Adipocyte (in vitro differentiated cells): Measurements from ENCODE around the gene ADCY2.

Experiments used
- DNase-seq: peaks from one replicate; pipeline ENCODE4 v3.0.0-alpha.2; 2015; ENCODE audit warnings: low read depth
- H3K27me3 ChIP-seq: replicated peaks from 2 replicates; pipeline ENCODE4 v1.7.0; 2013; ENCODE audit warnings: mild to moderate bottlenecking, low read length, moderate library complexity; ENCODE audit not compliant: control insufficient read depth, insufficient read depth
- H3K36me3 ChIP-seq: 2 replicates; pipeline ENCODE4 v1.7.0; 2013; ENCODE audit warnings: low read length, mild to moderate bottlenecking, moderate library complexity; ENCODE audit not compliant: control insufficient read depth, insufficient read depth, severe bottlenecking
- H3K4me1 ChIP-seq: 2 replicates; pipeline ENCODE4 v1.7.0; 2013; ENCODE audit warnings: mild to moderate bottlenecking, low read length, moderate library complexity; ENCODE audit not compliant: control insufficient read depth, insufficient read depth
- H3K4me3 ChIP-seq: 2 replicates; pipeline ENCODE4 v1.7.0; 2013; ENCODE audit warnings: mild to moderate bottlenecking, low read length, moderate library complexity
- H3K9ac ChIP-seq: 2 replicates; pipeline ENCODE4 v1.7.0; 2013; ENCODE audit warnings: mild to moderate bottlenecking, low read length, moderate library complexity
- H3K9me3 ChIP-seq: 2 replicates; pipeline ENCODE4 v1.7.0; 2013; ENCODE audit warnings: mild to moderate bottlenecking, low read length, moderate library complexity; ENCODE audit not compliant: control insufficient read depth

Gene ADCY2

DNA sequence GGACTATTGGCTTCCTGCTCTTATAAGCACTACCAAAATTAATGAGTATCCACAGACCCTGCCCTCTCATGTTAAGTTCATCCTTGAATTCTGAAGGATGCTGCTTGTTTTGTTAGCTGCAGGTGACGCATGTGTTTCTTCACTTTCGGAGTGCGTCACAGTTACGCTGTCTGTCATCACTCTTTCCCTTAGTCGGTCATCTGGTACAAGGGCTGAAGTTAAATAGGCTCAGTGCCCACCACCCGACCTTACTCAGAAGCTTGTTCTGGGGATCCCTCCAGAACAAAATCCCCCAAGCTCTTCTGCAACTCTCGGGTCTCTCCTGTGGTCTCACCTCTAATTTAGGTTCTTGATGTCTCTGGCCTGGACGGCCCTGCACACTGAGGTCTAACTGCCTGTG is 51.0 kb downstream of the ADCY2 start:
- Histone ChIP-seq H3K4me3 (no peak overlapping the region), H3K4me1 (no peaks in the 10 kb centered on the region), H3K9me3 (no peaks in the 10 kb centered on the region), H3K36me3 (no peaks in the 10 kb centered on the region), H3K27me3 (no peaks in the 10 kb centered on the region), H3K9ac (no peak overlapping the region)
- DNase-seq: no peak

DNA sequence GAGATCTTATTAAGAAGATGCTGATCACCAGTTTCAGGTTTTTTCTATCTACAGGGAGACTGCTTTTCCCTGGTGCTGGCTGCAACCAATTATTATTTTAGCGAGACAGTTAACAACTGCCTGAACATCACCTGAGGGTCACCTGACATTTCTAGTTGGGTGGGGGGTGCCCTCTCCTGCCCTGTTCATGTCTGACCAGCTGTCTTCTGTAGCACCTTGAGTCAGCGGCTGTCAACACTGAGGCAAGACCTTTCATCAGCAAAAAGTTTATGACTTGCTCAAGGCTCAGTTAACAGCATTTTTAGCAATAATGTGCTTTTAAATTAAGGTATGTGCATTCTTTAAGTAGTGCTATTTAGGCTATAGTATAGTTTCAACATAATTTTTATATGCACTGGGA is 58.0 kb downstream of the ADCY2 start:
- Histone ChIP-seq H3K36me3 (no peaks in the 10 kb centered on the region), H3K4me1 (no peaks in the 10 kb centered on the region), H3K27me3 (no peaks in the 10 kb centered on the region), H3K9me3 (no peaks in the 10 kb centered on the region), H3K9ac (no peak overlapping the region), H3K4me3 (no peak overlapping the region)
- no peak for DNase-seq

DNA sequence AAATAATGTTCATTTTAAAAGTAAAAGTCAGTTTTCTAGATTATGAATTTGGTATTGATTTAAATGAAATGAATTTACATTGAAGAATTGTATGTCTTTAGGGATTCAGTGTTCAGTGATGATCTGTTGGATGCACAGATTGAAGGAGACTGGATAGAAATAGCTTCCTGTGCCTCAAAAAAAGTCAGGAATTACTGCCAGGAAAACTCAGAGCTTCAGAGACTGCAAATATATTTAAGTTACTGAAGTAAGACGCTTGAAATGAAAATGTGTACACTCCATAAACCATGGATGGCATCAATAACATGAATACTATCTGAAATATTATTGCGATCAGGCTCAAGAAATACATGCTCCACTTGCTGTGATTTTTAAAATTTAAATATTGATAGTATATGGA is 60.3 kb downstream of the ADCY2 start:
- H3K9ac ChIP-seq: no peak overlapping the region
- no peaks in the 10 kb centered on the region for H3K27me3 ChIP-seq
- no peaks in the 10 kb centered on the region for H3K4me1 ChIP-seq
- H3K9me3 ChIP-seq: no peaks in the 10 kb centered on the region
- H3K36me3 ChIP-seq: no peaks in the 10 kb centered on the region
- no peak for DNase-seq
- no peak overlapping the region for H3K4me3 ChIP-seq

DNA sequence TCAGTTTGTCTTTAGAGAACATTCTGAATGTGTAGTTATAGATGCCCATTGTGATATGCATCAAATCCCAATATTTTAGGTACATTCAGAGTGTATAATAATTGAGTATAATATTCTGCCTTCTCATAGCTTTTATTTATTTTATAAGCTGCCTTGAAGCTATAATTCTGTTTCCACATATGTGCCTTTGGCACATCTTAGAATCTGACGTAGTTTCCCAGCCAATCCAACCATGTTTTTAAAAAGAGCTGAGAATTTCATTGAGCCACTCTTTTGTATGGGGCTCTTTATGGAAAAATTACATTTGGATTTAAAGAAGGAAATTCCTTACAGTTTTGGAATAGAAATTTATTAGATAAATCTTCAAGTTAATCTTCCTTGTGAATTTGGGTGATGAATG is 65.4 kb downstream of the ADCY2 start:
- no peaks in the 10 kb centered on the region for H3K27me3 ChIP-seq
- no peak overlapping the region for H3K9ac ChIP-seq
- no peaks in the 10 kb centered on the region for H3K9me3 ChIP-seq
- H3K4me3 ChIP-seq: no peak overlapping the region
- no peak for DNase-seq
- H3K4me1 ChIP-seq: no peaks in the 10 kb centered on the region
- H3K36me3 ChIP-seq: no peaks in the 10 kb centered on the region

DNA sequence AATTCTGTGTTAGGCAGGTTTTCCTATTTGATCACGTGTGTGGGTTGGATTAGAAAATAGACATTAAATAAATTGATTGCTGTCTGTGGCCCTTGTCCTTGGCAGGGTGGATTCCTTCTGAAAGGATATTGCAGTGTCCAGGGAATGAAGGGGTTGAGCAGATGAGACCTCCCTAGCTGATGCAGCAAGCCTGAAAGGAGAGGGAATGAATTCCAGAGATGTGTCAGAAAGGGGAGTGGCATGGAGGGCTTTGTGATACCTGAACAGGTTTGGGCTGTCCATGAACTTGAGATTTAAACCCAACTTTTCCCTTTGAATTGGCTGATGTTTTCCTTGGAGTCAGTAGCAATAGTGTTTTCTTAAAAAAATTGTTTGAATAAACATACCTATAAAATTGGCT is 66.8 kb downstream of the ADCY2 start:
- no peaks in the 10 kb centered on the region for H3K9me3 ChIP-seq
- no peaks in the 10 kb centered on the region for H3K27me3 ChIP-seq
- no peaks in the 10 kb centered on the region for H3K4me1 ChIP-seq
- H3K36me3 ChIP-seq: no peaks in the 10 kb centered on the region
- no peak for DNase-seq
- H3K4me3 ChIP-seq: no peak overlapping the region
- H3K9ac ChIP-seq: no peak overlapping the region

DNA sequence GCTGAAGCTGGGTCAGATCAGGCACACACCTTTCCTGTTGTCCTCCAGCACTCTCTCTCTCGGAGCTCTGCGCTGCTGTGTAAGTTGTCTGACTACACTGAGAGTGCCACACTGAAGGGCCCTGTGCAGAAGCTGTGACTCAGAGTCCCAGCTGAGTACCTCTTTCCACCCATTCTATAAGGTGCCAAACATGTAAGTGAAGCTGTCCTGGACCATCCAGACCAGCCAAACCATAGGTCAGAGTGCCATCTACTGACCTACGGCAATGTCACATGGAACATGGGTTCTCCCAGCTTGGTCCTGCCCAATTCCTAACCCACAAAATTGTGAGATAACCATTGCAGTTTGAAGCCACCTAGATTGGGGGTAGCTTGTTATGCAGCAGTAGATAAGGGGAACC is 68.2 kb downstream of the ADCY2 start:
- H3K27me3 ChIP-seq: no peaks in the 10 kb centered on the region
- no peak for DNase-seq

DNA sequence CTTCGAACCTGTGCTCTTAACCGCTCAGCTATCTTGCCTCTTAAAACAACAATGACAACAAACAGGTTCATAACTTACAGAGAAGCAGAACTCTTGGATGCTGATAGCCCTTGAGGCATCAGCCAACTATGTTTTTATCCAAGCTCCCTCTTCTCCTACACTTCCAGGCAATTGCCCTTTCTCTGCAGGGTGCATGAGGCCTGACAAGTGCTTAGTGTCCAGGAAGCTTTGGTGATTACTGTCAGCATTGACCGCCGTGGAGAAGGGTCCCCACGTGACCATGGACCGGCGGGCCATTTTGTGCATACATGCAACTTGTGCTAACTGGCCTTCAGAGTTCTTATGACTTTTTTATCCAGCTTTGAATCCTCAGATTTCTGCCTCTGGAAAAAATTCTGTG is 71.2 kb downstream of the ADCY2 start:
- Histone ChIP-seq H3K4me3 (no peak overlapping the region), H3K9ac (no peak overlapping the region), H3K36me3 (no peaks in the 10 kb centered on the region), H3K27me3 (no peaks in the 10 kb centered on the region), H3K4me1 (no peaks in the 10 kb centered on the region), H3K9me3 (peaks cover 11% of the 10 kb centered on the region)
- no peak for DNase-seq

More for the DNA sequence above, 68.2 kb downstream of the ADCY2 start:
- no peak overlapping the region for H3K4me3 ChIP-seq
- H3K9me3 ChIP-seq: no peaks in the 10 kb centered on the region
- no peak overlapping the region for H3K9ac ChIP-seq
- H3K4me1 ChIP-seq: no peaks in the 10 kb centered on the region
- H3K36me3 ChIP-seq: no peaks in the 10 kb centered on the region

DNA sequence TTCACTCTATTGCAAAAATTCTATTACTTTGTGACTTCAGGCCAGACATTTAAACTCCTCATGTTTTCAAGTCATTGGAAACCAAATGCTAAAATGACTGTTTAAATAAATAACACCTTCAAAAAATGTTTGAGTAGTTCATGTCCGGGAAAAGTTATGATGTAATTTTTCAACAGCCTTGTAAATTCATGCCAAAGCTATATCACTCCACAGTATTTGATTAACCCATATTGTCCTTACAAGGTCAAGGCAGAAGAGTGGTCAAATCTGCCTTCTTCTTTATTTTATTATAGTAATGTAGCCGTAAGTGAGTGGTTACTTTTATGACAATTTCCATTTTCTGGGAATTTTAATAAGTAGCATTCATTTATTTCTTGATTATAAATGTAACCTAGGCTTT is 72.8 kb downstream of the ADCY2 start:
- DNase-seq: no peak
- H3K27me3 ChIP-seq: no peaks in the 10 kb centered on the region
- H3K9me3 ChIP-seq: peaks cover 16% of the 10 kb centered on the region

DNA sequence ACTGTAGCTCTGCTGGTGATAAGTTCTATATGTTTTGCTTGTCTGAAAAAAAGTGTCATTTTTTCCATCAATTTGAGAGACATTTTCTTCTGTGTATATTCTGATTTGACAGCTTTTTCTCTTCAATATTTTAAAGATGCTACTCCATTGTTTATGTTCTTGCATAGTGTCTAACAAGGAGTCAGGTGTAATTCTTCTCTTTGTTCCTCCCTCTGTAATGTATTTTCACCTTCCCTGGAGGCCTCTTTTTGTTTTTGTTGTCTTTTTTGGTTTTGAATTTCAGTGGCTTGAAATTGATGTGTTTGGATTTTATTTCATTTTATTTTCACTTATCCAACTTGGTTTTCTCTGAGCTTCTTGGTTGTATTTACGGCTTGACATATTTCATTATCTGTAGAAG is 75.8 kb downstream of the ADCY2 start:
- Histone ChIP-seq H3K36me3 (no peaks in the 10 kb centered on the region), H3K4me3 (no peak overlapping the region), H3K9me3 (peaks cover 16% of the 10 kb centered on the region), H3K27me3 (no peaks in the 10 kb centered on the region), H3K4me1 (no peaks in the 10 kb centered on the region), H3K9ac (no peak overlapping the region)
- DNase-seq: no peak

More for the DNA sequence above, 72.8 kb downstream of the ADCY2 start:
- H3K9ac ChIP-seq: no peak overlapping the region
- H3K4me3 ChIP-seq: no peak overlapping the region
- no peaks in the 10 kb centered on the region for H3K36me3 ChIP-seq
- H3K4me1 ChIP-seq: no peaks in the 10 kb centered on the region

DNA sequence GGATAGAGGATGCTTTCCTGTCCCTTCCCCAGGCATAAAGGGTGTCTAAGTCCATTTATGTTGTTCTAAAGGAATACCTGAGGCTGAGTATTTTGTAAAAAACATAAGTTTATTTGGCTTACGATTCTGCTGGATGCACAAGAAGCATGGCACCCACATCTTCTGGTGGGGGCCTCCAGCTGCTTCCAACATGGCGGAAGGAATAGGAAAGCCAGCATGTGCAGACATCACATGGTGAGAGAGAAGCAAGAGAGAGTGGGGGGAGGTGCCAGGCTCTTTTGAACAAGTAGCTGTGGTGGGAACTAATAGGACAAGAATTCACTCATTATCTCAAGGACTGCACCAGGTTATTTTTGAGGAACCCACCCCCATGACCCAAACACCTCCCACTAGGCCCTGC is 77.2 kb downstream of the ADCY2 start:
- H3K9ac ChIP-seq: no peak overlapping the region
- H3K4me1 ChIP-seq: no peaks in the 10 kb centered on the region
- H3K4me3 ChIP-seq: no peak overlapping the region
- H3K27me3 ChIP-seq: no peaks in the 10 kb centered on the region
- DNase-seq: no peak
- H3K36me3 ChIP-seq: no peaks in the 10 kb centered on the region
- peaks cover 16% of the 10 kb centered on the region for H3K9me3 ChIP-seq

DNA sequence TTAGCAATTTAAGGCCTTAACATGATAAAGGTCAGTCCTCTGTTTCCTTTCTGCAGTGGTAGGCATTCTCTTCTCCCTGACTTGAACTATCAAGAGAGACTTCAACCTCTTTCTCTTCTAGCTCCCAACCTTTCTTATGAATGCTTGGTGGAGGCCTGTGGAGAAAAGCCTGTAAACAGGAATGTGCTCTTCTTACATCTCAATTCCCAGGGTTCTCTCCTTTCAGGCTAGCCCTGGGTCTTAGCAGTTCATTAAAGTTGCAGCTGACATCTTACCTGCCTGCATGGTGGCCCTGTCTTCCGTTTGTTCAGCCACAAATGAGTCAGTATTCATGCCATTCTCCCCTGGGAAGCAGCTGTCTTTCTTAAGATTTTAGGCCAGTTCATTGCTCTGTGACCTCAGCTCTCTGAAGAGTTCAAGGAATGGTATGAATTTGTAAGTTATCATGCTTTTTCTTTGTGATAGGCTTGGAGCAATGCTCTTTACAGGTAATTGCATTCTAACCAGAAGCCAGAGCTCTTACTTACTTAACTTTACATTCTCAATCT is 77.8 kb downstream of the ADCY2 start:
- Histone ChIP-seq H3K36me3 (no peaks in the 10 kb centered on the region), H3K27me3 (no peaks in the 10 kb centered on the region), H3K9me3 (peaks cover 16% of the 10 kb centered on the region), H3K4me1 (no peaks in the 10 kb centered on the region), H3K9ac (no peak overlapping the region), H3K4me3 (no peak overlapping the region)
- no peak for DNase-seq

DNA sequence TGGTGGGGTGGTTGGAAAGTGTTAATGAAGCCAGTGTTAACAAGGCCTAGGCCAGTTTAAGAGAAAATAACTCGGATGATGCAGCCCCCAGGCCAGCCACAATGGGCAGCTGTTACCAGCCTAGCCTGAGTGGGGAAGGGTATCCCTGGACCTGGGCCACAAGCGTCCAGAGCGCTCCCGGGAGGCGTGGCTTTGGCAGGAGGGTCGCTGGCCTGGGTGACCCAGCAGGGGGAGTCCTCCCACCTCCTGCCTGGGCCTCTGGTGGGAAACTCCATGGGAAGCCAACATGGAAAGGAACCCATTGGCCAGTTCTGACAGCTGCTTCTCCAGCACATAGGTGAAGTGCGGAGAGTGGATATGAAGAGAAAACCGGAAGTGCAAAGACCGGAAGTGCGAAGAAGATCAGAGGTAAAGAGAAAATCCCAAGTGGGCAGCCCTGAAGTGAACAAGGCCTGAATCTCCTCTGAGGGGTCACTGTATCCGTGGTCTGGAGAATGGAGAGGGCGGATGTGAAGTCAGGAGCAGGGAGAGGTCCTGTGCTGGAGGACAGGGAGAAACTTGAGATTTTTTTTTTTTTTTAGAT is 79.0 kb downstream of the ADCY2 start:
- Histone ChIP-seq H3K9me3 (peaks cover 16% of the 10 kb centered on the region), H3K4me3 (no peak overlapping the region), H3K36me3 (no peaks in the 10 kb centered on the region), H3K9ac (no peak overlapping the region), H3K4me1 (no peaks in the 10 kb centered on the region), H3K27me3 (no peaks in the 10 kb centered on the region)
- DNase-seq: no peak
